WTC11 (cell line): ENCODE results near the gene CITED4. TPM values are rescaled to one million over a fixed set of nuclear protein-coding genes. Genes with fewer than 3 reads are reported as not detected.

ENCODE experiments used
- ATAC-seq: fragments of 200-7000 bp; cut with Tn5 transposase; 2 replicates; pipeline ENCODE4 v1.10.0; 2021; ENCODE audit warnings: mild to moderate bottlenecking, moderate library complexity
- CTCF ChIA-PET: fragments of 300-600 bp; sonication (Branson Sonifier 250); formaldehyde crosslinking; loops from one replicate; lab custom pipeline; 2021; ENCODE audit warnings: antibody characterized with exemption; lab: Charles Lee
- POLR2A ChIA-PET: fragments of 350-600 bp; sonication (Branson Sonifier 250); formaldehyde crosslinking; loops from one replicate; lab custom pipeline; 2021; ENCODE audit warnings: antibody characterized with exemption; lab: Charles Lee
- DNase-seq: peaks from one replicate; pipeline ENCODE4 v3.0.0; 2021; ENCODE audit warnings: low spot score
- H3K27ac Mint-ChIP-seq: 2 replicates; pipeline ENCODE4 v1.8.0; 2021; ENCODE audit warnings: mixed read lengths
- H3K27me3 Mint-ChIP-seq: 2 replicates; pipeline ENCODE4 v1.8.0; 2021; ENCODE audit warnings: low read depth, mild to moderate bottlenecking, moderate library complexity, mixed read lengths
- H3K36me3 Mint-ChIP-seq: 2 replicates; pipeline ENCODE4 v1.8.0; 2021; ENCODE audit warnings: mixed read lengths
- H3K4me1 Mint-ChIP-seq: 2 replicates; pipeline ENCODE4 v1.8.0; 2022; ENCODE audit warnings: mixed read lengths
- H3K4me3 Mint-ChIP-seq: 2 replicates; pipeline ENCODE4 v1.8.0; 2021; ENCODE audit warnings: mild to moderate bottlenecking, moderate library complexity, mixed read lengths
- H3K9me3 Mint-ChIP-seq: 2 replicates; pipeline ENCODE4 v1.8.0; 2021; ENCODE audit warnings: mixed read lengths
- ARID4B ChIP-seq: sonication (generic); formaldehyde crosslinking; IDR thresholded peaks from 2 replicates; pipeline ENCODE4 v1.8.0; 2023; ENCODE audit warnings: missing genetic modification reagents, mild to moderate bottlenecking, borderline replicate concordance
- CREB1 ChIP-seq: sonication (generic); formaldehyde crosslinking; IDR thresholded peaks from 2 replicates; pipeline ENCODE4 v1.8.0; 2023; ENCODE audit warnings: mild to moderate bottlenecking, missing genetic modification reagents
- PRDM15 ChIP-seq: sonication (generic); formaldehyde crosslinking; IDR thresholded peaks from 2 replicates; pipeline ENCODE4 v1.8.0; 2022; ENCODE audit warnings: missing genetic modification reagents
- TP53 ChIP-seq: sonication (generic); formaldehyde crosslinking; IDR thresholded peaks from 2 replicates; pipeline ENCODE4 v1.8.1; 2023; ENCODE audit warnings: mild to moderate bottlenecking, missing genetic modification reagents
- USF1 ChIP-seq: sonication (generic); formaldehyde crosslinking; IDR thresholded peaks from 2 replicates; pipeline ENCODE4 v1.8.0; 2022; ENCODE audit warnings: mild to moderate bottlenecking, missing genetic modification reagents
- ZNF532 ChIP-seq: fragments of 250-450 bp; sonication (Bioruptor Pico); IDR thresholded peaks from 2 replicates; pipeline ENCODE4 v1.9.0; 2021; ENCODE audit warnings: mild to moderate bottlenecking, borderline replicate concordance
- total RNA-seq: library from RNA; stranded (reverse); gene quantifications from 3 replicates; pipeline ENCODE4 v1.2.3, GENCODE V29; 2021

CITED4 gene
- total RNA-seq, 1 experiment from 2014 or later = 24.6 TPM

GRCh38 chr1:40834968-40835545, 27.1 kb downstream of the CITED4 start:
- no peak for ATAC-seq
- H3K27ac Mint-ChIP-seq = no peak overlapping the region
- TF ChIP-seq ARID4B (CRISPR knock-in tag) = no peak

GRCh38 chr1:40833979-40834378, 28.2 kb downstream of the CITED4 start:
- ChIA-PET POLR2A (no interaction called here), CTCF (no interaction called here)
- no peaks in the 10 kb centered on the region for H3K27me3 Mint-ChIP-seq

More at GRCh38 chr1:40834968-40835545, 27.1 kb downstream of the CITED4 start:
- H3K4me1 Mint-ChIP-seq = peaks cover 6% of the 10 kb centered on the region
- ChIA-PET POLR2A (no interaction called here), CTCF (no interaction called here)
- no peaks in the 10 kb centered on the region for H3K36me3 Mint-ChIP-seq
- H3K4me3 Mint-ChIP-seq = no peak overlapping the region
- no peak for DNase-seq
- H3K9me3 Mint-ChIP-seq = no peaks in the 10 kb centered on the region
- H3K27me3 Mint-ChIP-seq = no peaks in the 10 kb centered on the region

GRCh38 chr1:40831001-40831732, 31.0 kb downstream of the CITED4 start:
- H3K27ac Mint-ChIP-seq = no peak overlapping the region
- H3K36me3 Mint-ChIP-seq = no peaks in the 10 kb centered on the region
- CTCF ChIA-PET = interaction anchor here (1.4 kb wide), 1 partner anchor 118 kb away, joined by 3 read pairs; no protein-coding TSS in a partner anchor
- H3K27me3 Mint-ChIP-seq = no peaks in the 10 kb centered on the region
- no peak for ATAC-seq
- no peaks in the 10 kb centered on the region for H3K9me3 Mint-ChIP-seq
- POLR2A ChIA-PET = no interaction called here
- H3K4me1 Mint-ChIP-seq = peaks cover 5% of the 10 kb centered on the region
- no peak for DNase-seq
- H3K4me3 Mint-ChIP-seq = no peak overlapping the region
- TF ChIP-seq PRDM15 (CRISPR knock-in tag) = no peak
- no peak for TF ChIP-seq USF1 (CRISPR knock-in tag)
- TF ChIP-seq TP53 (CRISPR knock-in tag) = no peak
- no peak for TF ChIP-seq ZNF532 (CRISPR knock-in tag)
- TF ChIP-seq CREB1 (CRISPR knock-in tag) = no peak

More at GRCh38 chr1:40833979-40834378, 28.2 kb downstream of the CITED4 start:
- H3K4me3 Mint-ChIP-seq = no peak overlapping the region
- H3K27ac Mint-ChIP-seq = no peak overlapping the region
- no peaks in the 10 kb centered on the region for H3K36me3 Mint-ChIP-seq
- peaks cover 2% of the 10 kb centered on the region for H3K4me1 Mint-ChIP-seq
- DNase-seq (no peak), ATAC-seq (no peak)
- TF ChIP-seq PRDM15 (CRISPR knock-in tag) = no peak
- no peaks in the 10 kb centered on the region for H3K9me3 Mint-ChIP-seq
